C4-2B (cell line): ENCODE results near the gene CAMK1G.

Experiments
- ZFX ChIP-seq: fragments of 450-650 bp; IDR thresholded peaks from 2 replicates; pipeline ENCODE4 v1.6.1; 2017
- TF ChIP-seq, protein P1 (sequence below): fragments of 450-650 bp; conservative IDR thresholded peaks from 2 replicates; pipeline ENCODE4 v1.5.1; 2017; ENCODE audit warnings: mild to moderate bottlenecking

DNA sequence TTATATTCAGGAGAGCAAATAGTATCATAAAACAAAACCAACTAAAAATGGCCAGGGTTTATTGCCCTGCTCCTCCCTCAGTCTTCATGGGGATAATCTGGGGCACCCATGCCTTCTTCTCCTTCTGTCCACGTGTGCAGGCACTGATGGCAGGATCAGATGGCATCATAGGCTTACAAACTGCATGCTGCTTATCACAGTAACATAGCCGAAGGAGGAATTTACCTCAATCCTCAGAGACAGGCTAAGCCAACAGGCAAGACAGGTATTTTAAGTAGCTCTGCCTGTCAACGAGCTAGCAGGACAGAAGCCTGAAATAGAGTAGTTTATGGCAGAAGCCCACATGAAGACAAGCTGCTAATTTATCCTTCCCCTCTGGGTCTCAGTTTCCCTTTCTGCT, 59.3 kb downstream of the CAMK1G start:
- TF ChIP-seq, protein P1, sequence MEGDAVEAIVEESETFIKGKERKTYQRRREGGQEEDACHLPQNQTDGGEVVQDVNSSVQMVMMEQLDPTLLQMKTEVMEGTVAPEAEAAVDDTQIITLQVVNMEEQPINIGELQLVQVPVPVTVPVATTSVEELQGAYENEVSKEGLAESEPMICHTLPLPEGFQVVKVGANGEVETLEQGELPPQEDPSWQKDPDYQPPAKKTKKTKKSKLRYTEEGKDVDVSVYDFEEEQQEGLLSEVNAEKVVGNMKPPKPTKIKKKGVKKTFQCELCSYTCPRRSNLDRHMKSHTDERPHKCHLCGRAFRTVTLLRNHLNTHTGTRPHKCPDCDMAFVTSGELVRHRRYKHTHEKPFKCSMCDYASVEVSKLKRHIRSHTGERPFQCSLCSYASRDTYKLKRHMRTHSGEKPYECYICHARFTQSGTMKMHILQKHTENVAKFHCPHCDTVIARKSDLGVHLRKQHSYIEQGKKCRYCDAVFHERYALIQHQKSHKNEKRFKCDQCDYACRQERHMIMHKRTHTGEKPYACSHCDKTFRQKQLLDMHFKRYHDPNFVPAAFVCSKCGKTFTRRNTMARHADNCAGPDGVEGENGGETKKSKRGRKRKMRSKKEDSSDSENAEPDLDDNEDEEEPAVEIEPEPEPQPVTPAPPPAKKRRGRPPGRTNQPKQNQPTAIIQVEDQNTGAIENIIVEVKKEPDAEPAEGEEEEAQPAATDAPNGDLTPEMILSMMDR = no peak
- TF ChIP-seq ZFX = no peak
